GM21381 (cell line): Measurements from ENCODE around the gene AGAP9.
"Not testable (repeated sequence)": the region's sequence is repeated elsewhere in the genome, so short reads cannot be mapped to it uniquely, and the experiment has no call there.

Experiments used
- ATAC-seq: cut with Tn5 transposase; IDR thresholded peaks from one replicate; pipeline ENCODE4 v1.9.1; 2021; ENCODE audit warnings: mild to moderate bottlenecking, moderate library complexity; ENCODE audit not compliant: unreplicated experiment

AGAP9 gene

GRCh38 chr10:47458466-47459154, 64.8 kb downstream of the AGAP9 start:
- no peak for ATAC-seq

GRCh38 chr10:47457826-47458225, 65.6 kb downstream of the AGAP9 start:
- ATAC-seq, result no peak

- no peak for ATAC-seq
Observed at GRCh38 chr10:47457528-47457820, 66.0 kb downstream of the AGAP9 start.

- ATAC-seq, result no peak
Observed at GRCh38 chr10:47456794-47457527, 66.5 kb downstream of the AGAP9 start.

GRCh38 chr10:47456079-47456785, 67.2 kb downstream of the AGAP9 start:
- ATAC-seq, result no peak

GRCh38 chr10:47455350-47456078, 67.9 kb downstream of the AGAP9 start:
- not testable (repeated sequence) for ATAC-seq

GRCh38 chr10:47454780-47455058, 68.7 kb downstream of the AGAP9 start:
- ATAC-seq, result no peak

GRCh38 chr10:47454008-47454779, 69.2 kb downstream of the AGAP9 start:
- ATAC-seq, result no peak

GRCh38 chr10:47453141-47454007, 70.1 kb downstream of the AGAP9 start:
- ATAC-seq, result no peak

GRCh38 chr10:47452495-47453140, 70.8 kb downstream of the AGAP9 start:
- no peak for ATAC-seq

- ATAC-seq, result no peak
Observed at GRCh38 chr10:47451998-47452494, 71.4 kb downstream of the AGAP9 start.
